LNCaP clone FGC (cell line): ENCODE results near the gene SEMA4F.
A peak's percentile ranks its signal among the peaks of the same experiment; 100 is the strongest.

Experiments
- DNase-seq: peaks from one replicate; pipeline ENCODE4 v3.0.0-alpha.2; 2011; ENCODE audit warnings: low read depth
- H3K4me3 ChIP-seq: 2 replicates; pipeline ENCODE4 v1.5.1; 2011; ENCODE audit warnings: mild to moderate bottlenecking, low read depth, low read length, control low read depth
- TF ChIP-seq, protein P1 (sequence below): IDR thresholded peaks from 2 replicates; pipeline ENCODE4 v1.5.1; 2012; ENCODE audit warnings: mild to moderate bottlenecking; ENCODE audit not compliant: control insufficient read depth, insufficient read depth; ENCODE audit errors: extremely low read depth

SEMA4F gene

DNA sequence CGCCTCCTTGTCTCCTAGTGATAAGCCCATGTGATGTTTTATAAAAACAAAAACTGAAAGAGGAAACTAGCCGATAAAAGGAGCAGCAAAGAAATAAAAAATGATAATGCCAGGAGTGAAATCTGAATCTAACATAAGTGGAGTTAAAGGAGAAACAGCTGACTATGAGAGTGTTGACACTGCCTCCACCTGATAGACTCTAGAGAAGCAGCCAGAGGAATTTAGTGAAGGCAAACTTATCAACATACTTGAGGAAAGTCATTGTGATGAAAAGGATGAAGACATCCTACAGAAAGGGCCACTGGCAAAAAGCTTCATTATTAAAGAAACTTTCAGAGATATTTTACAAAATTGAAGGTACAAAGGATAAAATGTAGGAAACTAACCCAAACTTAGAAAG lies 7.8 kb upstream of the SEMA4F start:
- H3K4me3 ChIP-seq = no peak overlapping the region
- no peak for DNase-seq
- TF ChIP-seq, protein P1, sequence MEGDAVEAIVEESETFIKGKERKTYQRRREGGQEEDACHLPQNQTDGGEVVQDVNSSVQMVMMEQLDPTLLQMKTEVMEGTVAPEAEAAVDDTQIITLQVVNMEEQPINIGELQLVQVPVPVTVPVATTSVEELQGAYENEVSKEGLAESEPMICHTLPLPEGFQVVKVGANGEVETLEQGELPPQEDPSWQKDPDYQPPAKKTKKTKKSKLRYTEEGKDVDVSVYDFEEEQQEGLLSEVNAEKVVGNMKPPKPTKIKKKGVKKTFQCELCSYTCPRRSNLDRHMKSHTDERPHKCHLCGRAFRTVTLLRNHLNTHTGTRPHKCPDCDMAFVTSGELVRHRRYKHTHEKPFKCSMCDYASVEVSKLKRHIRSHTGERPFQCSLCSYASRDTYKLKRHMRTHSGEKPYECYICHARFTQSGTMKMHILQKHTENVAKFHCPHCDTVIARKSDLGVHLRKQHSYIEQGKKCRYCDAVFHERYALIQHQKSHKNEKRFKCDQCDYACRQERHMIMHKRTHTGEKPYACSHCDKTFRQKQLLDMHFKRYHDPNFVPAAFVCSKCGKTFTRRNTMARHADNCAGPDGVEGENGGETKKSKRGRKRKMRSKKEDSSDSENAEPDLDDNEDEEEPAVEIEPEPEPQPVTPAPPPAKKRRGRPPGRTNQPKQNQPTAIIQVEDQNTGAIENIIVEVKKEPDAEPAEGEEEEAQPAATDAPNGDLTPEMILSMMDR = no peak

DNA sequence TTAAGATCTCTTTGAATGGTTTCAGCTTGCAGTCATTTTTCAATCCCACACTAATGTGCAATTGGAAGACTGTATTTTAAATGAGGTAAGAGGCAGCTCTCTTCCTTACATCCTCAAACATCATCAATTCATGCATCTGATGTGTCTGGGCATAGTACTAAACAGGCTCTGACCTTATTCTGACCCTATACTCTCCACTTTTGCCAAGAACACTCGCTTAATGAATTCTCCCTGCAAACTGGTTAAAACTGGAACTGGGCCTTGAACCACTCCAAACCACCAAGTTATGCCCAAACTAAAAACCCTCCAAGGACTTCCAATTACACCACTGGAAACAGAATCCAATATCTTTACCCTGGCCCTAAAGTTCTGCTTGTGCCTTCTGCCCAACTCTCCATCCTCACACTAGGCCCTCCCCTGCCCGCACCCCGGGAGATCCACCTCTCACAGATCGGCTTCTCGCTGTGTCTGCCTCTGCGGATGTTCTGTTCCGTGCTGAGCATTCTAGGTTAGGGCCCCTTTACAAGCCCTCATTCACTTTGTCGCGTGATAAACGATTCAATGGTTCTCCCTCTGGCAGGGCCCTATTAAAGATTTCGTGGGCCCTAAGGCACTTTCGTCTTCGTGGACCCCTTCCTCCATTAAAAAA lies 7.1 kb upstream of the SEMA4F start:
- DNase-seq = no peak
- no peak overlapping the region for H3K4me3 ChIP-seq
- TF ChIP-seq, protein P1 = no peak

DNA sequence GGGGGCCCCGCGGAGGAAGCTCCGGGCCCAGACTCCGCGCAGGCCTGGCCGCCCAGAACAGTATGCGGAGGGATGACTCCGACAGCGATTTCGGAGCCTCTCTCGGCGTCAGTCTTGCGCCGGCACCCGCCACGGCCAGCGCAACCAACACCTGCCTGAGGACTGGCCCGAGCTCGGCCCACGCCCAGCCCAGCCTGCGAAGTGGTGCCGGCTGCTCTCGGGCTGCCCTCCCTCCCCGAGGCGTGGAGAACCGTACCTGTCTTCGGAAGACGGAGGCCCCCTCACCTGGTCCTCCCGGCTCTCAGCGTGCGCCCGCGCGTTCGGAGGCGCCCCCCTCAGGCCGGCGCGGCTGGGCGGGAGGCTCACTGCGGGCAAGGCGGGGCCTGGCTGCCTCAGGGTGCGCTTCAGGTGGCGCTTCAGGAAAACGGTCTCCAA lies 6.0 kb upstream of the SEMA4F start, which contains the start of gene M1AP:
M1AP (minus strand) TSS at position 322 of the 435 bp plus-strand sequence. CDS start 8,055 bp downstream, outside the sequence.
- DNase-seq = no peak
- TF ChIP-seq, protein P1 = no peak
- H3K4me3 ChIP-seq = no peak within 1 kb of the TSS

DNA sequence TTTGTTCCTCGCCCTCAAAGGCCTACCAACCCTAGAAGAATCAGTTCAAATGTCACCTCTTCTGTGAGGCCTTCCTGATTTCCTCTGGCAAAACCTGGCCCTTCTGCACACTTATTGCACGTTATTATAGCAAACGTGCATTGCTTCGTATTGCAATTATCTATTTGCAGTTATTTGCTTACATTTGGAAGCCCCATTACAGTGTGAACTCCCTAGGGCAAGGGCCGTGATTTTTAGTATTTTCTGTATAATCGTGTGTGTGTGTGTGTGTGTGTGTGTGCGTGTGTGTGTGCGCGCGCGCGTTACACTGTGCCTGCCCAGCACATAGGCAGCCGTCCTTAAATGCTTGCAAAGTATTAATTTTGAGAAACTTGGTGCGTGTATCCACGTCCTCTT lies 460 bp upstream of the SEMA4F start:
- H3K4me3 ChIP-seq = peak overlapping the region; percentile 57
- no peak for DNase-seq
- TF ChIP-seq, protein P1 = no peak

DNA sequence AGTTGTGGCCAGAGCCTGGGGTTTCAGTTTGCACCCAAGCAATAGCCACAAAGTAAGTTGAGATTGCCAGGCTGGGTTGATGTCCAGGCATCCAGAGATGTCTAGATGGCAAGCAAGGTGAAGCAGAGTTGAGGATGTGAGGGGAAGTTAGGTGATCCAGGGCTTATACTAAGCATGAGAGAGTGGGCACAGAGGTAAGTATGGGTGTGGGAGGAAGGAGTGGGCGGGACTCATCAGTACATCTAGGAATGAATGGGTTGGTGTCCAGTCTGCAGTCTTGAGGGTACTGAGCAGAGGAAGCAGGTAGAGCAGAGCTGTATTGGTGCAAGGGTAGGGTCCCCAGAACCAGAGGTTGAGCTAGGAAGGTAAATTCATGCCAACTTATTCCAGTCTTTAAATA lies 1.5 kb downstream of the SEMA4F start:
- H3K4me3 ChIP-seq = no peak overlapping the region
- TF ChIP-seq, protein P1 = no peak
- DNase-seq = no peak

DNA sequence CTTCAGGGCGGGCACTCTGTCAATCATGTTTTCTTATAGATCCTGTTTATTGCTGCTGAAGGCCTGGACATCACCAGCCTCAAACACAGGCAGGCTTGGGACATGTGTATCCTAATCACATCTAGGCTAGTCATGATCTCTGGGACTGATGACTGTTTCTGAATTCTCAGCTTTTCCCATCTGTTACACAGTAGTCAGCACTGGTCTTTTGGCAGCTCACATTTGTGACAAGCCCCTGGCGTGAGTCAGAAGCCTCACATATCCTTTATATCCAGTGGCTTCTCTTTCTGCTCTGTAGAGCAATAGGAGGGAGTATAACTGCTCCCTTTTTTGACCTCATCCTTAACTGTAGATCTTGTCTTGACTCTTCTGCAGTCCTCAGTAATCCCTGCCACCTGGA lies 4.5 kb downstream of the SEMA4F start:
- TF ChIP-seq, protein P1 = no peak
- DNase-seq = no peak
- H3K4me3 ChIP-seq = no peak overlapping the region

DNA sequence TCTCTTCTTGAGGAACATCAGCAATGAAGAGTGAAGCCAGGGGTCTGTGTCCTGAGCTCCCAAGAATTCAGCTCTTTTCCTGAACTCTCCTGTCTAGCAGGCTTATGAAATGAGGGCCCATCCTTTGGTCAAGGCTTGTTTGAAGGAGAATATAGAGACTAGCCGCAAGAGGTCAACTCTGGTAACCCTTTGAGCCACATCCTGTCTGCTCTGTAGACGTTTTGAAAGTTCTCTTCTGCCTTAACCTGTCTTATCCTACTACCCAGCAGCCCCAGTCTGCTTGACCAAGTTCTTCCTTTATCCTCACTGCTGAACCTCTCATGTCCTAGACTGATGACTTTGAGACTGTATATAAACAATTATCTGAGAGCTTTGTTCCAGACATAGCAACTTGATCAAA lies 5.4 kb downstream of the SEMA4F start:
- H3K4me3 ChIP-seq = no peak overlapping the region
- no peak for DNase-seq
- TF ChIP-seq, protein P1 = no peak
